ENCODE data around the gene TMEM50A.
"Not testable (repeated sequence)": the region's sequence is repeated elsewhere in the genome, so short reads cannot be mapped to it uniquely, and the experiment has no call there.

GRCh38 chr1:25327864-25328790, 10.0 kb upstream of the TMEM50A start:
- TF ChIP-seq POLR2A (IDR thresholded peaks at IDR 0.05; ENCODE audit: low read depth, low read length); CTCF (IDR thresholded peaks at IDR 0.05; ENCODE audit: extremely low read depth in 1 of 2, insufficient read depth in 1 of 2, low read depth in 1 of 2, low read length in 2 of 2); EZH2 (IDR thresholded peaks at IDR 0.05; ENCODE audit: borderline replicate concordance, low read depth, low read length, severe bottlenecking); POLR2AphosphoS5 (IDR thresholded peaks at IDR 0.05; ENCODE audit: insufficient read depth, low read depth, low read length); MAX (IDR thresholded peaks at IDR 0.05; ENCODE audit: insufficient read depth, insufficient read length); MYC (IDR thresholded peaks at IDR 0.05; ENCODE audit: low read depth, low read length); JUN (IDR thresholded peaks at IDR 0.05; ENCODE audit: borderline replicate concordance, insufficient read depth, insufficient read length, low read depth); GATA2 (IDR thresholded peaks at IDR 0.05; ENCODE audit: insufficient read depth, insufficient read length, low read depth, low read length): not testable (repeated sequence)

Data from endothelial cell of umbilical vein (primary cell).